SH-SY5Y (cell line): ENCODE results near the gene EPS8L3.
"Not testable (repeated sequence)": the region's sequence is repeated elsewhere in the genome, so short reads cannot be mapped to it uniquely, and the experiment has no call there.

Experiments used
- GATA2 ChIP-seq: IDR thresholded peaks from 2 replicates; pipeline ENCODE4 v1.6.1; 2011; ENCODE audit warnings: mild to moderate bottlenecking, low read depth, low read length
- GATA3 ChIP-seq: IDR thresholded peaks from 2 replicates; pipeline ENCODE4 v1.6.1; 2011; ENCODE audit warnings: low read depth, mild to moderate bottlenecking, low read length, moderate library complexity

EPS8L3 gene

GRCh38 chr1:109722908-109723691 lies 40.6 kb downstream of the EPS8L3 start:
- TF ChIP-seq GATA2 = no peak

GRCh38 chr1:109721971-109722370 lies 41.8 kb downstream of the EPS8L3 start:
- TF ChIP-seq GATA2 (no peak), GATA3 (no peak)

GRCh38 chr1:109721042-109721441 lies 42.7 kb downstream of the EPS8L3 start:
- TF ChIP-seq GATA3 (no peak), GATA2 (no peak)

GRCh38 chr1:109719337-109719837 lies 44.3 kb downstream of the EPS8L3 start:
- TF ChIP-seq GATA3 (no peak), GATA2 (no peak)

- TF ChIP-seq GATA2 = no peak
- no peak for TF ChIP-seq GATA3
These were observed 45.2 kb downstream of the EPS8L3 start for GRCh38 chr1:109718495-109718894.

- no peak for TF ChIP-seq GATA3
- TF ChIP-seq GATA2 = no peak
These were observed 46.0 kb downstream of the EPS8L3 start for GRCh38 chr1:109717729-109718128.

- TF ChIP-seq GATA3 (no peak), GATA2 (no peak)
These were observed 47.1 kb downstream of the EPS8L3 start for GRCh38 chr1:109716570-109717090.

- TF ChIP-seq GATA3 (no peak), GATA2 (no peak)
These were observed 47.6 kb downstream of the EPS8L3 start for GRCh38 chr1:109716121-109716520.

GRCh38 chr1:109714661-109715372 lies 48.9 kb downstream of the EPS8L3 start:
- TF ChIP-seq GATA3 (no peak), GATA2 (no peak)

- TF ChIP-seq GATA3 (no peak), GATA2 (no peak)
These were observed 50.1 kb downstream of the EPS8L3 start for GRCh38 chr1:109713636-109714035.

- TF ChIP-seq GATA2 (no peak), GATA3 (no peak)
These were observed 51.3 kb downstream of the EPS8L3 start for GRCh38 chr1:109712321-109712864.

GRCh38 chr1:109711593-109712320 lies 52.0 kb downstream of the EPS8L3 start, which contains the start of gene GSTM5:
TSS of gene GSTM5 (plus strand) at chr1:109712251. CDS start at chr1:109712313, 62 bp downstream.
- TF ChIP-seq GATA2, GATA3: not testable (repeated sequence)

GRCh38 chr1:109705411-109705810 lies 58.3 kb downstream of the EPS8L3 start:
- TF ChIP-seq GATA3 (no peak), GATA2 (no peak)

GRCh38 chr1:109704173-109704572 lies 59.5 kb downstream of the EPS8L3 start:
- TF ChIP-seq GATA3 = no peak
